OCI-LY7 (cell line): ENCODE data around the gene GIPC2. TPM values are rescaled to one million over a fixed set of nuclear protein-coding genes. Genes with fewer than 3 reads are reported as not detected.

Experiments
- BruUV-seq: library from RNA; stranded (reverse); fragments of 400-500 nt; replicated peaks from 2 replicates; lab custom pipeline; 2021; lab: Mats Ljungman, UMichigan
- CTCF ChIA-PET: fragments of 300-600 bp; sonication (Branson Sonifier 250); formaldehyde crosslinking; loops from one replicate; lab custom pipeline; 2022; ENCODE audit warnings: antibody characterized with exemption; ENCODE audit not compliant: unreplicated experiment; lab: Charles Lee
- POLR2A ChIA-PET: fragments of 300-600 bp; sonication (Branson Sonifier 250); formaldehyde crosslinking; loops from one replicate; lab custom pipeline; 2022; ENCODE audit warnings: antibody characterized with exemption; lab: Charles Lee
- DNase-seq: peaks from one replicate; pipeline ENCODE4 v3.0.0-alpha.2; 2015; ENCODE audit warnings: low spot score
- H2AFZ ChIP-seq: fragments of 200-600 bp; sonication (generic), shearing (Covaris generic); 2 replicates; pipeline ENCODE4 v1.6.1; 2014; ENCODE audit warnings: mild to moderate bottlenecking, antibody characterized with exemption, low read length, moderate library complexity
- H3K27ac ChIP-seq: fragments of 200-600 bp; sonication (generic); 2 replicates; pipeline ENCODE4 v1.5.1; 2014; ENCODE audit warnings: mixed run types, low read depth, mild to moderate bottlenecking, moderate library complexity, low read length, inconsistent platforms; ENCODE audit not compliant: poor library complexity, severe bottlenecking
- H3K36me3 ChIP-seq: fragments of 200-600 bp; sonication (generic); 2 replicates; pipeline ENCODE4 v1.6.1; 2014; ENCODE audit warnings: mild to moderate bottlenecking, antibody characterized with exemption, low read length, moderate library complexity, mixed read lengths; ENCODE audit not compliant: insufficient read depth
- H3K4me1 ChIP-seq: fragments of 200-600 bp; sonication (generic); 2 replicates; pipeline ENCODE4 v1.5.1; 2014; ENCODE audit warnings: mild to moderate bottlenecking, low read length; ENCODE audit not compliant: insufficient read depth, poor library complexity, severe bottlenecking
- H3K4me2 ChIP-seq: fragments of 200-600 bp; sonication (generic); 2 replicates; pipeline ENCODE4 v1.6.1; 2014; ENCODE audit warnings: mild to moderate bottlenecking, low read length
- H3K4me3 ChIP-seq: fragments of 200-600 bp; sonication (generic); 2 replicates; pipeline ENCODE4 v1.5.1; 2014; ENCODE audit warnings: mild to moderate bottlenecking, low read depth, low read length; ENCODE audit not compliant: poor library complexity, severe bottlenecking
- H3K79me2 ChIP-seq: fragments of 200-600 bp; sonication (generic); 2 replicates; pipeline ENCODE4 v1.6.1; 2016; ENCODE audit warnings: low read depth, mild to moderate bottlenecking, low read length, moderate library complexity, mixed read lengths; ENCODE audit not compliant: insufficient read depth
- H3K9me2 ChIP-seq: fragments of 200-600 bp; sonication (generic); 2 replicates; pipeline ENCODE4 v1.6.1; 2016; ENCODE audit warnings: mild to moderate bottlenecking, low read length, mixed read lengths; ENCODE audit not compliant: insufficient read depth
- H3K9me3 ChIP-seq: fragments of 200-600 bp; sonication (generic); 2 replicates; pipeline ENCODE4 v1.6.1; 2014; ENCODE audit warnings: mild to moderate bottlenecking, mixed run types, low read length, mixed read lengths
- H4K20me1 ChIP-seq: fragments of 200-600 bp; sonication (generic); 2 replicates; pipeline ENCODE4 v1.6.1; 2014; ENCODE audit warnings: mild to moderate bottlenecking, antibody characterized with exemption, low read length, moderate library complexity, mixed read lengths; ENCODE audit not compliant: insufficient read depth
- EZH2phosphoT487 ChIP-seq: fragments of 200-600 bp; sonication (generic); IDR thresholded peaks from 2 replicates; pipeline ENCODE4 v1.6.1; 2018; ENCODE audit warnings: low read depth, borderline replicate concordance, mild to moderate bottlenecking, mixed run types, antibody characterized with exemption, low read length, moderate library complexity, mixed read lengths
- intact Hi-C: fragments of 100-400 bp; cut with micrococcal nuclease; formaldehyde crosslinking; loops from one replicate; pipeline ENCODE4 v1.10.0; 2022; ENCODE audit not compliant: unreplicated experiment
- total RNA-seq, 2 experiments: library from RNA; depleted of rRNA in 1 of 2; stranded (reverse); fragments of >200 nt in 1 of 2; shearing (Covaris generic) in 1 of 2; gene quantifications; 2 replicates each; pipeline ENCODE4 v1.2.3, GENCODE V29; 2014 to 2022
- TF ChIP-seq, protein P1 (sequence below): fragments of 200-600 bp; sonication (generic); conservative IDR thresholded peaks from 2 replicates; pipeline ENCODE4 v1.5.1; 2014; ENCODE audit warnings: mild to moderate bottlenecking, antibody characterized with exemption, low read length, moderate library complexity, mixed read lengths

The GIPC2 gene
- total RNA-seq, 2 experiments from 2014 or later, result not detected

GRCh38 chr1:78168306-78168705 lies 122.5 kb downstream of the GIPC2 start:
- H3K4me2 ChIP-seq, result no peak overlapping the region
- TF ChIP-seq, protein P1, sequence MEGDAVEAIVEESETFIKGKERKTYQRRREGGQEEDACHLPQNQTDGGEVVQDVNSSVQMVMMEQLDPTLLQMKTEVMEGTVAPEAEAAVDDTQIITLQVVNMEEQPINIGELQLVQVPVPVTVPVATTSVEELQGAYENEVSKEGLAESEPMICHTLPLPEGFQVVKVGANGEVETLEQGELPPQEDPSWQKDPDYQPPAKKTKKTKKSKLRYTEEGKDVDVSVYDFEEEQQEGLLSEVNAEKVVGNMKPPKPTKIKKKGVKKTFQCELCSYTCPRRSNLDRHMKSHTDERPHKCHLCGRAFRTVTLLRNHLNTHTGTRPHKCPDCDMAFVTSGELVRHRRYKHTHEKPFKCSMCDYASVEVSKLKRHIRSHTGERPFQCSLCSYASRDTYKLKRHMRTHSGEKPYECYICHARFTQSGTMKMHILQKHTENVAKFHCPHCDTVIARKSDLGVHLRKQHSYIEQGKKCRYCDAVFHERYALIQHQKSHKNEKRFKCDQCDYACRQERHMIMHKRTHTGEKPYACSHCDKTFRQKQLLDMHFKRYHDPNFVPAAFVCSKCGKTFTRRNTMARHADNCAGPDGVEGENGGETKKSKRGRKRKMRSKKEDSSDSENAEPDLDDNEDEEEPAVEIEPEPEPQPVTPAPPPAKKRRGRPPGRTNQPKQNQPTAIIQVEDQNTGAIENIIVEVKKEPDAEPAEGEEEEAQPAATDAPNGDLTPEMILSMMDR, result no peak
- TF ChIP-seq EZH2phosphoT487, result no peak
- no peak overlapping the region for H3K4me3 ChIP-seq
- H3K27ac ChIP-seq, result no peak overlapping the region
- intact Hi-C loops, result no loop called here
- no peak overlapping the region for H2AFZ ChIP-seq
- no peaks in the 10 kb centered on the region for H3K36me3 ChIP-seq
- ChIA-PET POLR2A (interaction anchor here (0.6 kb wide), 1 partner anchor 38 kb away, joined by 3 read pairs; no protein-coding TSS in a partner anchor), CTCF (no interaction called here)
- BruUV-seq, result no TSS peak
- H3K9me2 ChIP-seq, result no peaks in the 10 kb centered on the region
- no peaks in the 10 kb centered on the region for H3K9me3 ChIP-seq
- H4K20me1 ChIP-seq, result no peaks in the 10 kb centered on the region
- H3K4me1 ChIP-seq, result no peaks in the 10 kb centered on the region
- no peaks in the 10 kb centered on the region for H3K79me2 ChIP-seq
- DNase-seq, result no peak

- Histone ChIP-seq H3K4me3 (no peak overlapping the region), H2AFZ (no peak overlapping the region), H3K4me2 (no peak overlapping the region), H3K4me1 (no peaks in the 10 kb centered on the region), H3K9me3 (no peaks in the 10 kb centered on the region), H3K9me2 (no peaks in the 10 kb centered on the region), H3K36me3 (no peaks in the 10 kb centered on the region), H3K27ac (no peak overlapping the region), H3K79me2 (no peaks in the 10 kb centered on the region), H4K20me1 (no peaks in the 10 kb centered on the region)
- TF ChIP-seq, protein P1, result no peak
- TF ChIP-seq EZH2phosphoT487, result no peak
- POLR2A ChIA-PET, result interaction anchor here (0.7 to 0.8 kb wide), 3 partner anchors 25 to 1274 kb away, joined by 3 read pairs; no protein-coding TSS in a partner anchor
- BruUV-seq, result no TSS peak
- CTCF ChIA-PET, result no interaction called here
- no peak for DNase-seq
- intact Hi-C loops, result no loop called here
Observed at GRCh38 chr1:78170859-78171258, 125.1 kb downstream of the GIPC2 start.

DNA sequence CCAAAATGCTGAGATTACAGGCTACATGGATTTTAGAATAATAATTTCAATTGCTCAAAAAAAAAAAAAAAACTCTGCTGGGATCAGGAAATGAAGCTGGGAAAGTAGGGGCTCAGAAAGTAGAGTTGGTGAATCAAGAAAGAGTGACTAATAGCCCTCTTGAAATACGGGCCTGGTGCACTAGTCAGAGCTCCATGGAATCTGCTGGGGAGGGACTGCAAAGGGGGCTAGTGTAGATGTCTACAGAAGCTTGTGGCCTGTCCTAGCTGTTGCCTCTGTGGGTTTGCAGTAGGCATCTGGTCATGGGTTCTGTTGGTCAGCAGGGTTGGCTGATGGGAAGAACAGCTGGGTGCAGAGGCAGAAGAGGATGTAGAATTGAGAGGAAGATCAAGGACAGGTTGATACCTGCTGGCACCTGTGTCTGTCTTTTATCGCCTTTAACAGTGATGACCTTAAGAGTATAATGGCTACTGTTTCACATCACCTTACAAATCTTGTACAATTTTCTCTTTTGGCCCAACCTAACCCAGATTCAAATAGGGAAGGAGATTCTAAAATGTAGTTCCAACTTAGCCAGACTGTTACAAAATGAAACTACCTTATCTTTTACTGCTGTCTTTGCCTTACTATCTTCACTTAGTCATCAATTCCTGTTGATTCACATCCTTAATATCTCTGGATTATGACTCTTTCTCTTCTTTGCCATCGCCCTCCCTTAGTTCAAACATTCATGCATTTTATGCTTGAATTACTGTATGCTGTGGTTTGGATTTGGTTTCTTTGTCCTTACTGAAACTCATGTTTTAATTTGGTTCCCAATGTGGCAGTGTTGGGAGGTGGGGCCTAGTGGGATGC lies 126.2 kb downstream of the GIPC2 start:
- ChIA-PET POLR2A (interaction anchor here (0.6 to 0.7 kb wide), 3 partner anchors 30 to 1273 kb away, joined by 3 to 4 read pairs (median 3); no protein-coding TSS in a partner anchor), CTCF (no interaction called here)
- Histone ChIP-seq H3K79me2 (no peaks in the 10 kb centered on the region), H3K36me3 (no peaks in the 10 kb centered on the region), H3K4me3 (no peak overlapping the region), H3K27ac (no peak overlapping the region), H3K9me2 (no peaks in the 10 kb centered on the region), H3K4me2 (no peak overlapping the region), H3K9me3 (no peaks in the 10 kb centered on the region), H3K4me1 (no peaks in the 10 kb centered on the region), H2AFZ (no peak overlapping the region), H4K20me1 (no peaks in the 10 kb centered on the region)
- no TSS peak for BruUV-seq
- DNase-seq, result no peak
- intact Hi-C loops, result no loop called here
- no peak for TF ChIP-seq EZH2phosphoT487
- TF ChIP-seq, protein P1, result no peak
